ENCODE results near the gene THUMPD2. TPM values are rescaled to one million over a fixed set of nuclear protein-coding genes. Genes with fewer than 3 reads are reported as not detected.

The THUMPD2 gene
- total RNA-seq, 1 donor from 2014 or later, result 10.0 TPM

DNA sequence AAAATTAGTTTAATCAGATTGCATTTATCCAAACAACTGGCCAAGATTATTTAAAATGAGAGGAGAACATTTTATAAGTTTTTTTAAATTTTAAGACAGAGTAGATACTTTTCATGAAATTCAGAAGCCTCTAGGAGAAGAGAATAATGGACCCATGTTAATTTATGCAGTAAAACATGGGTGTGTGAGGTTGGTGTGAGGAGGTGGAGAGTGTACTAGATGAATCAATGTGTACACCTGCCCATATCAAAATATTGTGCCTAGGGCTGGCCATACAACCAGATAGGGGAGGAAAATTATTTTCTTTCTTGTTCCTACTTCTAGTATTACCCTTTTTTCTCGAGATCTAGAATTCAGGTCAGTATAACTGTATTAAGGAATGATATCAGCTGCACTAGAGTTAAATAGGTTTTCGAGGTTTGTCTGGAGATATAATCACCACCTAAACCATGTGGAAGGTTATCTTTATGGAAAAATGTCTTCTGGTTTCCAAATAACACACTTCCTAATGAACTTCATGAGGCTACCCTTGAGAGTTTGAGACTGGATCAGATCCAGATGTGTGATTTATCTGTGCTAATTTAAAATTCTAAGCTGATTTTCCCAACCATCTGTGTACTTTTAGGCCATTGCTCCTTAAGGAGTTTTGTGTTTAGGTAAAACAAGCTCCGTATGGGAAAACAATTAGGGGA, 75.7 kb downstream of the THUMPD2 start:
- Histone ChIP-seq H3K27ac (no peak overlapping the region), H3K4me3 (no peak overlapping the region), H3K36me3 (no peaks in the 10 kb centered on the region), H3K27me3 (ENCODE audit: low read depth) (no peaks in the 10 kb centered on the region), H3K9me3 (peaks cover 17% of the 10 kb centered on the region), H3K4me1 (no peaks in the 10 kb centered on the region)
- TF ChIP-seq CTCF (IDR thresholded peaks at IDR 0.05), result no peak
- no peak for DNase-seq
- intact Hi-C loops (cut with DNase I), result no loop called here
- ATAC-seq, result no peak

DNA sequence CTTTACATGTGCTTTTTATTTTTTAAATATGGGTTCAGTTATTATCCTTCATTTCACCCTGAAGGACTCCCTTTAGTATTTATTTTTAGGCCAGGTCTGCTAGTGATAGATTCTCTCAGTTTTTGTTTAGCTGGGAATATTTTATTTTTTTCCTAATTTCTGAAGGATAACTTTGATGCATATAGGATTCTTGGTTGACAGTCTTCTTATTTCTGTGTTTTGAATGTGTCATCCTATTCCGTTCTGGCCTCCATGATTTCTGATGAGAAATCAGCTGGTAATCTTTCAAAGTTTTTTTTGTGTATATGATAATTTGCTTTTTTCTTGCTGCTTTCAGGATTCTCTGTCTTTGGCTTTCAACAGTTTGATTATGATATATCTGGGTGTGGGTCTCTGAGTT, 77.9 kb downstream of the THUMPD2 start:
- Histone ChIP-seq H3K4me1 (peaks cover 18% of the 10 kb centered on the region), H3K36me3 (no peaks in the 10 kb centered on the region), H3K27me3 (ENCODE audit: low read depth) (no peaks in the 10 kb centered on the region), H3K27ac (no peak overlapping the region), H3K4me3 (no peak overlapping the region), H3K9me3 (peaks cover 17% of the 10 kb centered on the region)
- TF ChIP-seq CTCF (IDR thresholded peaks at IDR 0.05), result no peak
- no peak for ATAC-seq
- DNase-seq, result no peak
- intact Hi-C loops (cut with DNase I), result no loop called here

DNA sequence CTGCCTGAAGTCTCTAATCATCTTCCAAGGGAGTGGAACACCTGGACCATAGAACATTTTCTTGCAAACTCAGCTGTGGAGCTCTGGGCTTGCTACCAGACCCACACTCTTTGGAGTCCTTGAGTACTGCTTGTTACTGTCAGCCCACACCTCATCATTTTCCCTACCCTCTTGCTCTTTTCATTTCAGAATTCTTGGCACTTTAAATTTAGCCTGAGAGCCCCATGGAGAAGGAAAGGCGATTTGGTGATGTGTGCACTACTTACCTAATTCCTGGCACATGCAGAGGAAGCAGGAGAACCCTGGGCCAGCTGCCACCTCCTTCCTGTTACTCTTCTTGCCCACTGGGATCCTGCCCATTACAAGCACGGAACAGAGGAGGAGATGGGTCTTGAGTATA, 81.6 kb downstream of the THUMPD2 start:
- ATAC-seq (peak; percentile 62 to 69), DNase-seq (no peak)
- H3K4me1 ChIP-seq, result peaks cover 19% of the 10 kb centered on the region
- H3K27ac ChIP-seq, result no peak overlapping the region
- no peak overlapping the region for H3K4me3 ChIP-seq
- intact Hi-C loops (cut with DNase I), result no loop called here
- no peaks in the 10 kb centered on the region for H3K27me3 ChIP-seq (ENCODE audit: low read depth)
- peaks cover 17% of the 10 kb centered on the region for H3K9me3 ChIP-seq
- no peaks in the 10 kb centered on the region for H3K36me3 ChIP-seq
- TF ChIP-seq CTCF (IDR thresholded peaks at IDR 0.05), result no peak

DNA sequence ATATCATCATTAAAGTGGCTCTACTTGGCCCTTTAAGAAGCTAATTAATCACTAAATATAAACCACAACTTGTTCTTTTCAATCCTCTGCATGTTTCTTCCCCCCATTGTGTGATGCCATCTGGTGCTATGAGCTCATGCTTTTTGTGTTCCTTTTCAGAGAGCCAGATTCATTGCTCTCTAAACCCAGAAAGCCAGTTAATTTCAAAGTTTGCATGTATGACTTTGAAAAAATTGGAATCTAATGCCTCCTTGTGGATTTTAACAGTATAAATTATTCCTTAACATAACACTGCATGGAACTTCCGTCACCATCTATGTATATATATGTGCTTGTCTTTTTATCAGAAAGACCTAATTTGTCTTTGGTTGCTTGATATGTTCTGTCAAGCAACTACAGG, 82.2 kb downstream of the THUMPD2 start:
- DNase-seq (no peak), ATAC-seq (peak; percentile 42 to 53)
- no peaks in the 10 kb centered on the region for H3K36me3 ChIP-seq
- intact Hi-C loops (cut with DNase I), result no loop called here
- no peaks in the 10 kb centered on the region for H3K27me3 ChIP-seq (ENCODE audit: low read depth)
- peaks cover 19% of the 10 kb centered on the region for H3K4me1 ChIP-seq
- peak; percentile 37 for TF ChIP-seq CTCF (IDR thresholded peaks at IDR 0.05)
- no peak overlapping the region for H3K4me3 ChIP-seq
- H3K9me3 ChIP-seq, result peaks cover 11% of the 10 kb centered on the region
- peak overlapping the region; percentile 32 for H3K27ac ChIP-seq

DNA sequence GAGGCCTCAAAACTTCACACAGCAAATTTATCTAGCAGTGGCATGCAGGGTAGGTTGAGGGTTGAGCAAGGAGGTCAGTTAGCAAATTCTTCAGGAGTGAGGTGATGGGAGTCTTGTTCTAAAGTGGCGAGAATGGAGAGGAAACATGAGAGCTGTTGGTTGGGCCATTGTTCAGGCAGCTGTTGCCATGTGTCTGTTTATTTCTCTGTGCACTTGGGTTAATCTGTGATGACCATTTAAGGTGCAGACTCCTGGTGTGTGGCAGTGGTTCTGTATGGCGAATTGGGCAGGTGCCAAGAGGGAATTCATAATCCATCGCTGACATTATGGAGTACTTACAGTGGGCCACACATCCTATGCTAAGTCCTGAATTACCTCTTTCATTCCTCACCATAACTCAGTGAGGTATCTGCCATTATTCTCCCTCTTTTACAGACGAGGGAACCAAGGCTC, 82.9 kb downstream of the THUMPD2 start:
- Histone ChIP-seq H3K4me1 (peaks cover 19% of the 10 kb centered on the region), H3K36me3 (no peaks in the 10 kb centered on the region), H3K27me3 (ENCODE audit: low read depth) (no peaks in the 10 kb centered on the region), H3K9me3 (peaks cover 4% of the 10 kb centered on the region), H3K4me3 (no peak overlapping the region), H3K27ac (peak overlapping the region; percentile 32)
- DNase-seq, result no peak
- peak; percentile 61 to 75 for ATAC-seq
- TF ChIP-seq CTCF (IDR thresholded peaks at IDR 0.05), result no peak
- intact Hi-C loops (cut with DNase I), result no loop called here

Data from lower lobe of right lung (tissue), 2 donors.